Dermis microvascular lymphatic vessel endothelial cell (primary cell): ENCODE measurements around the gene C3orf22. TPM values are rescaled to one million over a fixed set of nuclear protein-coding genes. Genes with fewer than 3 reads are reported as not detected.

ENCODE experiments used
- DNase-seq, 2 donors: peaks; one replicate each; pipeline versions ENCODE4 v3.0.0 to v3.0.0-alpha.2; 2010; ENCODE audit warnings: low read depth in 2 of 2
- total RNA-seq: library from RNA; depleted of rRNA; stranded (reverse); fragments of >200 nt; gene quantifications from 2 replicates; pipeline ENCODE4 v1.2.1, GENCODE V29; 2014

The C3orf22 gene
- total RNA-seq, 1 donor from 2014 or later = not detected

GRCh38 chr3:126515066-126515706 is 43.5 kb downstream of the C3orf22 start:
- DNase-seq = no peak

DNA sequence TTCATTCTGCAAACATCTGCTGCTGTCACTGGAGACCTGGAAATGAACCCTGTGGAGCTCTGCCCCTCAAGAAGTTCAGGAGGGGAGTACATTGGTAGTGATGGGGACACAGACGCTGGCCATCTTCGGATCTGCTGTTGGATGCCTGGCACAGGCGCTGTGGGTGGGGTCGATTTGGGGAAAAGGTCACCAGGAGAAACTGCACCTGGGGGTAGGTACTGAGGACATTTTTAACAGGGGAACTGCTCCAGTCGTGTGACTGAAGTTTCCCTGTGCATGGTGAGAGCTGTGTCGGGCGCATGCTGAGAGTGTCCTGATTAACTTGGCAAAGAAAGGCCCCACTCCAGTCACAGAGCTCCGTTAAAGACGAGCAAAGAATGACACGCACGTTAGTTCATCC is 44.6 kb downstream of the C3orf22 start:
- DNase-seq = no peak

DNA sequence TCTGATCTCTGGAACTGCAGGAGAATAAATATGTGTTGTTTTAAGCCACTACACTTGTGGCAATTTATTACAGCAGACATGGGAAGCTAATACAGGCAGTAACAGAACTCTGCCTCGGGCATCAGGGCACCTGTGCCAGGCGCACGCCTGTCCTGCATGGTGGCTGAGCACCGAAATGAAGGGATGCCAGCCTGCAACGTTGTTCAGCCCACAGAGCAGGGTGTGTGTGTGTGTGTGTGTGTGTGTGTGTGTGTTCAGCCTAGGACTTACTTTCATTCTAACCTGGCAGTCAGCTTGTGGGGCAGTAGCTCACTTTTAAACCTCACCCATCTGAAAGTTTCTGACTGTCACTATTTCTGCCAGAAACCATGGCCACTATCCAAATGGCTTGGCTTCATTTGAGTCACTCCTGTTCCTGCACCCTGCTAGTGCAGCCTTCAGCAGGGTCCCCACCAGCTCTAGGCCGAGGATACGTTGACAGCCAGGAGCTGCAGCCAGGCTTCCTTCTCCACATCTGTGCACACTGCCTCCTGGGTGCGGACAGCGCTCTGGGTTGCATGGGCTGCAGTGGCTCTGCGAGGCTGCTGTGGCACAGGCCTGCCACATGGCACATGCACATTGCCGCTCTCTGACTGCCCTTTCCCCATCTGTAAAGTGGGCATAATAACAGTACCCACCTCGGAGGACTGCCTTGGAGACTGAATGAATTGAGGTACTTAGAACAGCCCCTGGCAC is 45.6 kb downstream of the C3orf22 start:
- DNase-seq = no peak

GRCh38 chr3:126512026-126512425 is 46.7 kb downstream of the C3orf22 start:
- no peak for DNase-seq

GRCh38 chr3:126511291-126511690 is 47.4 kb downstream of the C3orf22 start:
- no peak for DNase-seq

GRCh38 chr3:126510308-126510910 is 48.3 kb downstream of the C3orf22 start:
- DNase-seq = no peak

DNA sequence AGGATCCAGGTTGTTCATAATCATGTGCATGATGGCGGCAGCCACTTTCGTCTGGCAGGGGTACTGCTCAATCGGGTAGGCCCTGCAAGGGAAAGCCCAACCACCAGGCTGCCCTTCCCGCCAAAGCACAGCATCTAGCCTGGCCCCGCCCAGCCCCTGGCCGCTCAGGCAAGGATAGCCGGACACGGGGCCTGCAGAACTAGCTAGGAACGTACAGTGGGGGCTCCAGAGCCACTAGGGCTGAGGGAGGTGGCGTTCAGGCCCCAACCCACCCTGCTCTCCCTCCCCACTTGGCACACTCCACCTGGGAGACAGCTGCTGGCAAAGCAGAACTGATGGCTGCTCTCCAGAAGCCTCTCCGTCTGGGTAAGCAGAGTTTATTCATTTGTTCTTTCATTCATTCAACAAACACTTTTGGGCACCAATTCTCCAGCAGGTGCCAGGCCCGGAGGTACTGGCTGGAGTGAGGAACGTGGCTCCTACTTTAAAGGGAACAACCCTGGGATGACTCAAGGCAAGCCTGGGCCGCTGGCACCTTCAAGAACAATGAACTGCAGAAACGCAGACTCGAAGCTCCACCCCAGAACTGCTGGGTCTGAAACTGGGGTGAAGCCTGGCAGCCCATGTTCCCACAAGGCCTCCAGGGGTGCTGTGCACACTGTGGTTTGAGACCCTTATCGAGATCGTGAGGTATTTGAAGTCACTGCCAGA is 49.0 kb downstream of the C3orf22 start:
- no peak for DNase-seq

DNA sequence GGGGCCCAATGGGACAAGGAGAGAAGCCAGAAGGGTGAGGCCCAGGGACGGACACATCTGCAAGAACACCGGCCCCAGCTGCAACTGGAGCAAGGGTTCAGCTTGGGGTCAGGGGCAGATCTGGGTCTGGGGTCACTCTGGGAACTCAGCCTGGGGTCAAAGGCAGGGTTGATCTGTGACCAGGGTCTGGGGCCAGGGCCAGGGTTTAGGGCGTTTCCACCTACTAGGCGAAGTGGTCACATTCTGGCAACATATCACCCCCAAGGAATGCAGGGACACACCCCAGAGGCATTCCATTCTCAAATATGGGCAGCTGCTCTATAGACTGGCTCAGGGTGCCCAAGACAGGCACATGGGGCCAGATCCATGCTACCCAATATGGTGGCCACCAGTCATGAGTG is 50.2 kb downstream of the C3orf22 start:
- no peak for DNase-seq

DNA sequence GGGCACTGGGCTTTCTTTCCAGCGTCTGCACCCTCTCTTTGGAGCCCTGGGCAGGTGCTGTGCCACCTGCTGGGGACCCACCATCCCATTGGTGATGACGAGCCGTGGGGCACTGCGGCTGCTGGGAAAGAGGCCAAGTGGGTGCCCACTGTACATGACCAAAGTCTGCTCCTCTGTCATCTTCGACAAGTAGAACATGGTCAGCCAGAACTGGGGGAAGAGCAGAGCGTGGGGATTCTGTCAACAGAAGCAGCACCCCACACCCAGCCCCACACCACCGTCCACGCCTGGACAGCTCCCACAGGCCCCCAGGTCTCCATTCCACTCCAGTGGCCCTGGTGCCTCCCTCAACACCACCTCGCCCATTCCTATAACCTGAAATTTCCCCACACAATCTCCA is 50.8 kb downstream of the C3orf22 start:
- no peak for DNase-seq

DNA sequence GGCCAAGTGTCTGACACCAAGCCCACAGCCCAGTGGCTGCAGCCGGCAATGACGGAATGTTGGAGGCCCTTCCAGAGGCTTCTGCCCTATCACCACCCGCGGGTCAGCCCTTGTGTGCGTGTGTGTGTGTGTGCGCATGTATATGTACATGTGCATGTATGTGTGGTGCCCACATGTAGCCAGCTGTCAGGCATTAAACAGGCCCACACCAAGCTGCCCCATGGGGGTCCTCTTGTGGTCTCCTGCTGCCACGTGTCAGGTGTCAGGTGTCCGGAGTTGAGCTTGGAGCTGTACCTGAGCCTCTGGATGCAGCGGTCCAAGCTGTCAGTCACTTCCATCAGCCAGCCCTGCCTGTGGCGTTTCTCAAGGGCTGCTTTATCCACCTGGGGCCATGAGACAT is 55.0 kb downstream of the C3orf22 start:
- DNase-seq = no peak

- DNase-seq = no peak
Observed at GRCh38 chr3:126502656-126503055, 56.1 kb downstream of the C3orf22 start.

DNA sequence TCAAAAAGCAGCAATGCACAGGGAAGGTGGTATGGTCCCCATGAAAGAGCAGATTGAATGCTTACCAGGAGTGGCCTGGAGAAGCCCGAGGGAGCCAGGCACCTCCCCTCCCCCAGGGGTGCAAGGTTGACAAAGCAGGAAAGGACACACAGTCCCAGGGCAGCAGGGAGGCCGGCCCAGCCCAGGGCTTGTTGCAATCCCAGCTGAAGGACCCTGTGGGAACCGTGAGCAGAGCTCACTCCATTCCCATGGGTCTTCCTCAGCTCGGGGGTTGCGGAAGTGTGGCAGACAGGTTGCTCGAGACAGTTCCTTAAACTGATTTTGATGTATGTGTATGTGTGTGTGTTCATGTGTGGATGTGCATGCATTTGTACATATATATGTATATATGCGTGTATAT is 57.0 kb downstream of the C3orf22 start:
- DNase-seq = no peak

DNA sequence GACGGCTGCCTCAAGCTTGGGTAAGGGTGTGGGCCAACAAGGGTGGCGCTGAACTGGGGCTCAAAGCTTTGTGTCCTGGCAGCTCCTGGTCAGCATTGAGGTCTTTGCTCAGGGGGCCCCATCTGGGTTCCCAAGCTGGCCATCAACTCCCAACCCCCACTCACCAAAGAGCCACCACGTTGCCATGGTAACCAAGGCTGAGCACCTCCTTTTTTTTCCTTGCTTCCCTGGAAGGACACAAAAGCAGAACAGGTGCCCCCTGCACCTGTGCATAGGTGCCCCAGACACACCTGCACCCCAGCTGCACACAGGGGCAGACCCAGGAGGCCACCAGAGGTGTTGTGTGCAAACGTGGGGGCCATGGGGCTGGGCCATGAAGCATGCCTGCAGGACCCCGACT is 57.7 kb downstream of the C3orf22 start:
- no peak for DNase-seq

DNA sequence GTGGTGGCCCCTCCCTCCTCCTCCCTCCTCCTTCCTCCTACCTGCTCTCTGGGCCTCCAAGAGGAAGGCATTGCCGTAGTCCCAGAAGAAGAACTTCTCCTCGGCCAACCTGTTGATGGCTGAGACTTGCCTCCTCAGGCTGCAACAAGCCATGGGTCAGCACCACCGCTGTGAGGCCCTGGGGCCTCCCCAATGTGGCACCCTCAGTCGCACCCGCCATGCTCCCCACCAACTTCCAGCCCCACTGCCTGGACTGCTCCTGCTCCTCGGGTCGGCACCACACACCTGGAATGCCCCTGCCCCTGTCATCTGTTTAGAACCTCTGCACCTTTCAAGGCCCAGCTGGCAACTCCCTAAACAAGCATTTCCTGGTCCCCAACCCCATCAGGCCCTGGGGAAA is 58.7 kb downstream of the C3orf22 start:
- DNase-seq = no peak

Other genes with a start within 250 kb of the C3orf22 start
- 1.7 and 5.8 TPM in 2 replicates for gene KLF15, start 201.5 kb downstream of the C3orf22 start, total RNA-seq
- gene CFAP100, start 164.0 kb downstream of the C3orf22 start, total RNA-seq = not detected in 2 replicates
- 11.4 and 17.6 TPM in 2 replicates for gene ZXDC, start 83.0 kb downstream of the C3orf22 start, total RNA-seq
- gene UROC1, start 41.2 kb downstream of the C3orf22 start, total RNA-seq = not detected in 2 replicates
- not detected in 2 replicates for gene CHST13, start 34.8 kb downstream of the C3orf22 start, total RNA-seq
- gene TXNRD3, start 96.2 kb upstream of the C3orf22 start, total RNA-seq = 8.6 and 9.9 TPM in 2 replicates
- 6.7 and 6.8 TPM in 2 replicates for gene CHCHD6, start 145.3 kb upstream of the C3orf22 start, total RNA-seq